ENCODE measurements around the gene RSL1D1. TPM values are rescaled to one million over a fixed set of nuclear protein-coding genes. Genes with fewer than 3 reads are reported as not detected.

RSL1D1 gene
- total RNA-seq, 2 donors from 2014 or later, result 148 to 162 TPM

GRCh38 chr16:11896486-11897176 lies 45.3 kb upstream of the RSL1D1 start:
- no peak for DNase-seq
- H3K4me3 Mint-ChIP-seq, result no peak overlapping the region
- no peak overlapping the region for H3K27ac Mint-ChIP-seq
- H3K36me3 Mint-ChIP-seq (ENCODE audit: low read depth), result peaks cover 31% of the 10 kb centered on the region
- TF ChIP-seq, protein P1, sequence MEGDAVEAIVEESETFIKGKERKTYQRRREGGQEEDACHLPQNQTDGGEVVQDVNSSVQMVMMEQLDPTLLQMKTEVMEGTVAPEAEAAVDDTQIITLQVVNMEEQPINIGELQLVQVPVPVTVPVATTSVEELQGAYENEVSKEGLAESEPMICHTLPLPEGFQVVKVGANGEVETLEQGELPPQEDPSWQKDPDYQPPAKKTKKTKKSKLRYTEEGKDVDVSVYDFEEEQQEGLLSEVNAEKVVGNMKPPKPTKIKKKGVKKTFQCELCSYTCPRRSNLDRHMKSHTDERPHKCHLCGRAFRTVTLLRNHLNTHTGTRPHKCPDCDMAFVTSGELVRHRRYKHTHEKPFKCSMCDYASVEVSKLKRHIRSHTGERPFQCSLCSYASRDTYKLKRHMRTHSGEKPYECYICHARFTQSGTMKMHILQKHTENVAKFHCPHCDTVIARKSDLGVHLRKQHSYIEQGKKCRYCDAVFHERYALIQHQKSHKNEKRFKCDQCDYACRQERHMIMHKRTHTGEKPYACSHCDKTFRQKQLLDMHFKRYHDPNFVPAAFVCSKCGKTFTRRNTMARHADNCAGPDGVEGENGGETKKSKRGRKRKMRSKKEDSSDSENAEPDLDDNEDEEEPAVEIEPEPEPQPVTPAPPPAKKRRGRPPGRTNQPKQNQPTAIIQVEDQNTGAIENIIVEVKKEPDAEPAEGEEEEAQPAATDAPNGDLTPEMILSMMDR (conservative IDR thresholded peaks at IDR 0.05), result no peak
- H3K27ac ChIP-seq (ENCODE audit: low read depth, low read length), result no peak overlapping the region
- no peaks in the 10 kb centered on the region for H3K27me3 ChIP-seq (ENCODE audit: control insufficient read depth, insufficient read depth, low read length, poor library complexity, severe bottlenecking)
- H3K4me1 ChIP-seq (ENCODE audit: control insufficient read depth, insufficient read depth, low read length), result no peaks in the 10 kb centered on the region
- no peaks in the 10 kb centered on the region for H3K4me1 Mint-ChIP-seq
- no peaks in the 10 kb centered on the region for H3K9me3 ChIP-seq (ENCODE audit: control insufficient read depth, low read length)
- H3K9me3 Mint-ChIP-seq, result no peaks in the 10 kb centered on the region
- whole genome bisulfite sequencing, 2 experiments (ENCODE audit: insufficient coverage in 1 of 2, insufficient read length in 1 of 2), result 90 to 93% methylated on average over 3 to 4 of the region's 5 CpGs
- no peak overlapping the region for H3K9ac ChIP-seq (ENCODE audit: extremely low read depth, low read length, poor library complexity, severe bottlenecking)
- H3K4me3 ChIP-seq (ENCODE audit: low read length), result no peak overlapping the region
- no peaks in the 10 kb centered on the region for H3K27me3 Mint-ChIP-seq (ENCODE audit: insufficient read depth)
- peaks cover 55% of the 10 kb centered on the region for H3K36me3 ChIP-seq (ENCODE audit: control insufficient read depth, insufficient read depth, low read length)

DNA sequence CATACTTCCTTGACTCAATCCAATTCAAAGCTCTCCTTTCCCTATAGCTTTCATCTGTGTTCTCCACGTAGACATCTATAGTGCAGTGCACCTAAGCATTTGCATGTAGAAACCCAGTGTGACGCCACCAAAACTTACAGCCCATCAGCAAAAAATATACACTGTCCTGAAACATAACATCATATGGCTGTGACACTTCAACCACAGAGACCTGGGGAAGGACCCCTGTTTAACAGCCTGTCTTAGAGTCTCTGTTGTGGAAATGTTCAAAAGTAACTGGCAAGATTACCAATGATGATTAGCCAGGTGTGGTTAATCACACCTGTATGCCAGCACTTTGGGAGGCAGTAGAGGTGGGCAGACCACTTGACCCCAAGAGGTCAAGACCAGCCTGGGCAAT lies 42.2 kb upstream of the RSL1D1 start:
- no peak overlapping the region for H3K9ac ChIP-seq (ENCODE audit: extremely low read depth, low read length, poor library complexity, severe bottlenecking)
- Mint-ChIP-seq H3K4me3 (no peak overlapping the region), H3K4me1 (no peaks in the 10 kb centered on the region), H3K36me3 (ENCODE audit: low read depth) (peaks cover 48% of the 10 kb centered on the region), H3K27ac (no peak overlapping the region), H3K27me3 (ENCODE audit: insufficient read depth) (no peaks in the 10 kb centered on the region), H3K9me3 (no peaks in the 10 kb centered on the region)
- TF ChIP-seq, protein P1 (conservative IDR thresholded peaks at IDR 0.05), result no peak
- no peaks in the 10 kb centered on the region for H3K9me3 ChIP-seq (ENCODE audit: control insufficient read depth, low read length)
- WGBS, 2 experiments (ENCODE audit: insufficient coverage in 1 of 2, insufficient read length in 1 of 2), result 99 to 100% methylated on average over 2 of the region's 2 CpGs
- DNase-seq, result no peak
- H3K27ac ChIP-seq (ENCODE audit: low read depth, low read length), result no peak overlapping the region
- no peak overlapping the region for H3K4me3 ChIP-seq (ENCODE audit: low read length)
- H3K36me3 ChIP-seq (ENCODE audit: control insufficient read depth, insufficient read depth, low read length), result peaks cover 63% of the 10 kb centered on the region
- no peaks in the 10 kb centered on the region for H3K27me3 ChIP-seq (ENCODE audit: control insufficient read depth, insufficient read depth, low read length, poor library complexity, severe bottlenecking)
- no peaks in the 10 kb centered on the region for H3K4me1 ChIP-seq (ENCODE audit: control insufficient read depth, insufficient read depth, low read length)

DNA sequence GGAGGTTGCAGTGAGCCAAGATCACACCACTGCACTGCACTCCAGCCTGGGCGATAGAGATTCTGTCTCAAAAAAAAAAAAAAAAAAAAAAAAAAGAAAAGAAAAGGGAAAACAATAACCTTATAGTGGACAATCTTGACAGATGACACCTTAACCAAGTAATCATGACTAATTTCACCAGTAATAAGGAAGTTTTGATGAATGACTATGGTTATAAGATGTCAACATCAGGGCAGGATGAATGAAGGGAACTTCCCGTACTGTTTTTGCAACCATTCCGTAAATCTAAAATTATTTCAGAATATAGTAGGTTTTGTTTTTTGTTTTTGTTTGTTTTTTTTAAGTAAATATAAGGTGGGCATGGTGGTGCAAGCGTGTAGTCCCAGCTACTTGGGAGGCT lies 41.4 kb upstream of the RSL1D1 start:
- no peak overlapping the region for H3K27ac Mint-ChIP-seq
- no peaks in the 10 kb centered on the region for H3K27me3 ChIP-seq (ENCODE audit: control insufficient read depth, insufficient read depth, low read length, poor library complexity, severe bottlenecking)
- H3K4me3 Mint-ChIP-seq, result no peak overlapping the region
- H3K4me1 Mint-ChIP-seq, result no peaks in the 10 kb centered on the region
- WGBS, 2 experiments (ENCODE audit: insufficient coverage in 1 of 2, insufficient read length in 1 of 2), result 79 to 90% methylated on average over 2 to 3 of the region's 4 CpGs
- DNase-seq, result no peak
- H3K4me1 ChIP-seq (ENCODE audit: control insufficient read depth, insufficient read depth, low read length), result no peaks in the 10 kb centered on the region
- H3K36me3 Mint-ChIP-seq (ENCODE audit: low read depth), result peaks cover 53% of the 10 kb centered on the region
- no peaks in the 10 kb centered on the region for H3K9me3 ChIP-seq (ENCODE audit: control insufficient read depth, low read length)
- no peak overlapping the region for H3K4me3 ChIP-seq (ENCODE audit: low read length)
- no peak overlapping the region for H3K9ac ChIP-seq (ENCODE audit: extremely low read depth, low read length, poor library complexity, severe bottlenecking)
- no peak overlapping the region for H3K27ac ChIP-seq (ENCODE audit: low read depth, low read length)
- TF ChIP-seq, protein P1 (conservative IDR thresholded peaks at IDR 0.05), result no peak
- H3K27me3 Mint-ChIP-seq (ENCODE audit: insufficient read depth), result no peaks in the 10 kb centered on the region
- H3K9me3 Mint-ChIP-seq, result no peaks in the 10 kb centered on the region
- H3K36me3 ChIP-seq (ENCODE audit: control insufficient read depth, insufficient read depth, low read length), result peaks cover 60% of the 10 kb centered on the region

Measured in endodermal cell (in vitro differentiated cells).